ENCODE results near the gene GHR.

GHR gene

GRCh38 chr5:42423285-42424165, at the start of gene GHR:
Gene GHR, plus strand, starts transcription at chr5:42423439. Its CDS starts 142,436 bp downstream, at chr5:42565875.
- DNase-seq (ENCODE audit: low read depth in 2 of 2), result no peak

GRCh38 chr5:42374679-42375273, 48.5 kb upstream of the GHR start:
- DNase-seq (ENCODE audit: low read depth in 2 of 2), result no peak

- no peak for DNase-seq (ENCODE audit: low read depth in 2 of 2)
These were observed 45.7 kb upstream of the GHR start for GRCh38 chr5:42377496-42377895.

- no peak for DNase-seq (ENCODE audit: low read depth in 2 of 2)
These were observed 41.3 kb upstream of the GHR start for GRCh38 chr5:42381973-42382372.

- no peak for DNase-seq (ENCODE audit: low read depth in 2 of 2)
These were observed 35.7 kb upstream of the GHR start for GRCh38 chr5:42387563-42387962.

- DNase-seq (ENCODE audit: low read depth in 2 of 2), result no peak
These were observed 33.1 kb upstream of the GHR start for GRCh38 chr5:42390115-42390514.

GRCh38 chr5:42392917-42393316, 30.3 kb upstream of the GHR start:
- no peak for DNase-seq (ENCODE audit: low read depth in 2 of 2)

GRCh38 chr5:42396111-42396510, 27.1 kb upstream of the GHR start:
- DNase-seq (ENCODE audit: low read depth in 2 of 2), result no peak

- no peak for DNase-seq (ENCODE audit: low read depth in 2 of 2)
These were observed 26.0 kb upstream of the GHR start for GRCh38 chr5:42397267-42397666.

GRCh38 chr5:42399702-42400101, 23.5 kb upstream of the GHR start:
- no peak for DNase-seq (ENCODE audit: low read depth in 2 of 2)

GRCh38 chr5:42400474-42400873, 22.8 kb upstream of the GHR start:
- DNase-seq (ENCODE audit: low read depth in 2 of 2), result no peak

- no peak for DNase-seq (ENCODE audit: low read depth in 2 of 2)
These were observed 20.0 kb upstream of the GHR start for GRCh38 chr5:42403236-42403635.

GRCh38 chr5:42404366-42404765, 18.9 kb upstream of the GHR start:
- DNase-seq (ENCODE audit: low read depth in 2 of 2), result no peak

- no peak for DNase-seq (ENCODE audit: low read depth in 2 of 2)
These were observed 3.9 kb upstream of the GHR start for GRCh38 chr5:42419294-42419693.

- DNase-seq (ENCODE audit: low read depth in 2 of 2), result no peak
These were observed 471 bp upstream of the GHR start for GRCh38 chr5:42422656-42423280.

- DNase-seq (ENCODE audit: low read depth in 2 of 2), result no peak
These were observed 2.8 kb downstream of the GHR start for GRCh38 chr5:42426016-42426415.

- DNase-seq (ENCODE audit: low read depth in 2 of 2), result no peak
These were observed 6.5 kb downstream of the GHR start for GRCh38 chr5:42429694-42430093.

GRCh38 chr5:42434047-42434724, 10.9 kb downstream of the GHR start:
- no peak for DNase-seq (ENCODE audit: low read depth in 2 of 2)

GRCh38 chr5:42436051-42436450, 12.8 kb downstream of the GHR start:
- DNase-seq (ENCODE audit: low read depth in 2 of 2), result no peak

GRCh38 chr5:42454216-42454995, 31.2 kb downstream of the GHR start:
- no peak for DNase-seq (ENCODE audit: low read depth in 2 of 2)

- no peak for DNase-seq (ENCODE audit: low read depth in 2 of 2)
These were observed 37.8 kb downstream of the GHR start for GRCh38 chr5:42461033-42461432.

GRCh38 chr5:42461507-42461906, 38.3 kb downstream of the GHR start:
- DNase-seq (ENCODE audit: low read depth in 2 of 2), result no peak

Data from activated CD8-positive, alpha-beta memory T cell treated with anti-CD3 and anti-CD28 coated beads for 4 hours (primary cell).